GM23248 (cell line): ENCODE measurements around the gene CACNA2D1. TPM values are rescaled to one million over a fixed set of nuclear protein-coding genes. Genes with fewer than 3 reads are reported as not detected.

Experiments used
- DNase-seq: peaks from one replicate; pipeline ENCODE4 v3.0.0-alpha.2; 2015
- H2AFZ ChIP-seq: fragments of 200-600 bp; sonication (generic); 2 replicates; pipeline ENCODE4 v1.6.1; 2016; ENCODE audit warnings: antibody characterized with exemption
- H3F3A ChIP-seq: fragments of 200-600 bp; sonication (generic); 2 replicates; pipeline ENCODE4 v1.6.1; 2016; ENCODE audit warnings: mild to moderate bottlenecking, antibody characterized with exemption, mixed run types; ENCODE audit not compliant: insufficient read depth
- H3K27ac ChIP-seq: fragments of 200-600 bp; sonication (generic); 2 replicates; pipeline ENCODE4 v1.5.1; 2016; ENCODE audit warnings: mild to moderate bottlenecking
- H3K27me3 ChIP-seq: fragments of 200-600 bp; sonication (generic); replicated peaks from 2 replicates; pipeline ENCODE4 v1.6.1; 2016; ENCODE audit warnings: mild to moderate bottlenecking; ENCODE audit not compliant: insufficient read depth
- H3K36me3 ChIP-seq: fragments of 200-600 bp; sonication (generic); 2 replicates; pipeline ENCODE4 v1.6.1; 2016; ENCODE audit warnings: low read depth, mild to moderate bottlenecking
- H3K4me1 ChIP-seq: fragments of 200-600 bp; sonication (generic); 2 replicates; pipeline ENCODE4 v1.6.1; 2016; ENCODE audit warnings: mild to moderate bottlenecking; ENCODE audit not compliant: insufficient read depth
- H3K4me2 ChIP-seq: fragments of 200-600 bp; sonication (generic); one replicate; pipeline ENCODE4 v1.6.1; 2016; ENCODE audit warnings: mild to moderate bottlenecking; ENCODE audit not compliant: unreplicated experiment
- H3K4me3 ChIP-seq: fragments of 200-600 bp; sonication (generic); 2 replicates; pipeline ENCODE4 v1.5.1; 2016; ENCODE audit warnings: mild to moderate bottlenecking
- H3K79me2 ChIP-seq: fragments of 200-600 bp; sonication (generic); 2 replicates; pipeline ENCODE4 v1.6.1; 2016; ENCODE audit warnings: mild to moderate bottlenecking; ENCODE audit not compliant: insufficient read depth
- H3K9ac ChIP-seq: fragments of 200-600 bp; sonication (generic); 2 replicates; pipeline ENCODE4 v1.6.1; 2016; ENCODE audit warnings: mild to moderate bottlenecking
- H3K9me2 ChIP-seq: fragments of 200-600 bp; sonication (generic); 2 replicates; pipeline ENCODE4 v1.6.1; 2016; ENCODE audit warnings: mixed run types, mild to moderate bottlenecking, moderate library complexity; ENCODE audit not compliant: insufficient read depth
- H3K9me3 ChIP-seq: fragments of 200-600 bp; sonication (generic); one replicate; pipeline ENCODE4 v1.6.1; 2017; ENCODE audit warnings: low read depth
- H4K20me1 ChIP-seq: fragments of 200-600 bp; sonication (generic); 2 replicates; pipeline ENCODE4 v1.6.0; 2016; ENCODE audit not compliant: insufficient read depth
- EZH2 ChIP-seq: fragments of 200-600 bp; sonication (generic); IDR thresholded peaks from 2 replicates; pipeline ENCODE4 v1.6.1; 2018; ENCODE audit warnings: antibody characterized with exemption, mild to moderate bottlenecking; ENCODE audit not compliant: insufficient read depth, poor library complexity, severe bottlenecking
- EZH2phosphoT487 ChIP-seq: fragments of 200-600 bp; sonication (generic); IDR thresholded peaks from 2 replicates; pipeline ENCODE4 v1.6.1; 2018; ENCODE audit warnings: antibody characterized with exemption, moderate library complexity, mild to moderate bottlenecking, low read depth; ENCODE audit not compliant: insufficient read depth
- WGBS, 2 experiments: methylation state at CpG; one replicate each; pipeline ENCODE4 v1.1.6; 2015 to 2017; ENCODE audit warnings: low lambda C conversion rate in 2 of 2, low coverage in 1 of 2; ENCODE audit errors: missing lambda C conversion rate in 2 of 2; 5-methylcytosine and 5-hydroxymethylcytosine counted together
- in situ Hi-C: fragments of 300-500 bp; cut with MboI; formaldehyde crosslinking; loops from 2 replicates; pipeline ENCODE4 v1.15.0; 2020
- polyA plus RNA-seq: library from polyadenylated mRNA; unstranded; fragments of >200 nt; fragmentation: Nextera tagmentation; extraction: Ambion mirVana; gene quantifications from 2 replicates; pipeline ENCODE4 v1.2.1, GENCODE V29; 2016
- total RNA-seq: library from RNA; depleted of rRNA; stranded (reverse); fragments of >200 nt; shearing (Covaris generic); gene quantifications from 2 replicates; pipeline ENCODE4 v1.2.3, GENCODE V29; 2014

Gene CACNA2D1
- total and polyA plus RNA-seq, 2 experiments from 2014 or later, result 7.7 to 21.2 TPM

GRCh38 chr7:81957517-81957916 is 486.1 kb downstream of the CACNA2D1 start:
- no peaks in the 10 kb centered on the region for H3K79me2 ChIP-seq
- H3K9ac ChIP-seq, result no peak overlapping the region
- H3K27me3 ChIP-seq, result no peaks in the 10 kb centered on the region
- 89 to 90% methylated on average over 4 of the region's 4 CpGs for WGBS, 2 experiments
- DNase-seq, result no peak
- H3K4me1 ChIP-seq, result no peaks in the 10 kb centered on the region
- no peak overlapping the region for H3K27ac ChIP-seq
- H3K4me3 ChIP-seq, result no peak overlapping the region
- in situ Hi-C loops, result loop anchor here (25.0 kb wide), 1 partner anchor 445 kb away; no protein-coding TSS in a partner anchor
- H3K36me3 ChIP-seq, result 0 out of 2 replicates have a peak, but pooled peaks cover 3% of the 10 kb centered on the region
- no peaks in the 10 kb centered on the region for H3F3A ChIP-seq
- H3K9me3 ChIP-seq, result no peaks in the 10 kb centered on the region
- H3K4me2 ChIP-seq, result no peak overlapping the region
- H2AFZ ChIP-seq, result no peak overlapping the region
- no peaks in the 10 kb centered on the region for H3K9me2 ChIP-seq
- no peaks in the 10 kb centered on the region for H4K20me1 ChIP-seq
- TF ChIP-seq EZH2phosphoT487 (no peak), EZH2 (no peak)

GRCh38 chr7:81956520-81956919 is 487.1 kb downstream of the CACNA2D1 start:
- Histone ChIP-seq H3K9me2 (no peaks in the 10 kb centered on the region), H3K4me3 (no peak overlapping the region), H2AFZ (no peak overlapping the region), H3K27ac (no peak overlapping the region), H3F3A (no peaks in the 10 kb centered on the region), H3K4me1 (no peaks in the 10 kb centered on the region), H4K20me1 (no peaks in the 10 kb centered on the region), H3K9me3 (no peaks in the 10 kb centered on the region), H3K27me3 (no peaks in the 10 kb centered on the region), H3K4me2 (no peak overlapping the region), H3K9ac (no peak overlapping the region), H3K36me3 (0 out of 2 replicates have a peak, but pooled peaks cover 3% of the 10 kb centered on the region), H3K79me2 (no peaks in the 10 kb centered on the region)
- WGBS, 2 experiments, result 74 to 78% methylated on average over 4 of the region's 4 CpGs
- DNase-seq, result peak; percentile 50
- TF ChIP-seq EZH2 (no peak), EZH2phosphoT487 (no peak)
- in situ Hi-C loops, result loop anchor here (25.0 kb wide), 1 partner anchor 444 kb away; no protein-coding TSS in a partner anchor

GRCh38 chr7:81949306-81949705 is 494.3 kb downstream of the CACNA2D1 start:
- Histone ChIP-seq H3K9ac (no peak overlapping the region), H3K27ac (no peak overlapping the region), H3K36me3 (no peaks in the 10 kb centered on the region), H3F3A (no peaks in the 10 kb centered on the region), H3K9me2 (no peaks in the 10 kb centered on the region), H3K4me1 (no peaks in the 10 kb centered on the region), H3K4me2 (no peak overlapping the region), H3K79me2 (no peaks in the 10 kb centered on the region), H3K9me3 (no peaks in the 10 kb centered on the region), H4K20me1 (no peaks in the 10 kb centered on the region), H3K27me3 (no peaks in the 10 kb centered on the region), H2AFZ (no peak overlapping the region), H3K4me3 (no peak overlapping the region)
- no peak for TF ChIP-seq EZH2phosphoT487
- TF ChIP-seq EZH2, result no peak
- in situ Hi-C loops, result no loop called here
- DNase-seq, result no peak

GRCh38 chr7:81944058-81944457 is 499.5 kb downstream of the CACNA2D1 start:
- Histone ChIP-seq H4K20me1 (no peaks in the 10 kb centered on the region), H3F3A (no peaks in the 10 kb centered on the region), H3K9ac (no peak overlapping the region), H2AFZ (no peak overlapping the region), H3K4me1 (no peaks in the 10 kb centered on the region), H3K9me2 (no peaks in the 10 kb centered on the region), H3K27me3 (no peaks in the 10 kb centered on the region), H3K79me2 (no peaks in the 10 kb centered on the region), H3K4me3 (no peak overlapping the region), H3K9me3 (no peaks in the 10 kb centered on the region), H3K36me3 (no peaks in the 10 kb centered on the region), H3K27ac (no peak overlapping the region), H3K4me2 (no peak overlapping the region)
- no peak for DNase-seq
- WGBS, 2 experiments, result 75 to 78% methylated on average over 2 of the region's 2 CpGs
- TF ChIP-seq EZH2phosphoT487, result no peak
- no peak for TF ChIP-seq EZH2
- in situ Hi-C loops, result no loop called here

- Histone ChIP-seq H3K9ac (no peak overlapping the region), H3K4me3 (no peak overlapping the region), H3K4me1 (no peaks in the 10 kb centered on the region), H3F3A (no peaks in the 10 kb centered on the region), H3K36me3 (no peaks in the 10 kb centered on the region), H2AFZ (no peak overlapping the region), H3K27ac (no peak overlapping the region), H4K20me1 (no peaks in the 10 kb centered on the region), H3K4me2 (no peak overlapping the region), H3K9me3 (no peaks in the 10 kb centered on the region), H3K9me2 (no peaks in the 10 kb centered on the region), H3K27me3 (no peaks in the 10 kb centered on the region), H3K79me2 (no peaks in the 10 kb centered on the region)
- DNase-seq, result peak; percentile 23
- in situ Hi-C loops, result no loop called here
- TF ChIP-seq EZH2, result no peak
- TF ChIP-seq EZH2phosphoT487, result no peak
These were observed 506.5 kb downstream of the CACNA2D1 start for GRCh38 chr7:81937091-81937490.
